Stimulated activated CD4-positive, alpha-beta T cell treated with anti-CD3 and anti-CD28 coated beads, Interleukin-2, amount 100 ng/mL, for 48 hours (primary cell): ENCODE results near the gene OAS1.

Experiments
- DNase-seq, 2 donors: peaks; one replicate each; pipeline ENCODE4 v3.0.0-alpha.2; 2020

OAS1 gene

DNA sequence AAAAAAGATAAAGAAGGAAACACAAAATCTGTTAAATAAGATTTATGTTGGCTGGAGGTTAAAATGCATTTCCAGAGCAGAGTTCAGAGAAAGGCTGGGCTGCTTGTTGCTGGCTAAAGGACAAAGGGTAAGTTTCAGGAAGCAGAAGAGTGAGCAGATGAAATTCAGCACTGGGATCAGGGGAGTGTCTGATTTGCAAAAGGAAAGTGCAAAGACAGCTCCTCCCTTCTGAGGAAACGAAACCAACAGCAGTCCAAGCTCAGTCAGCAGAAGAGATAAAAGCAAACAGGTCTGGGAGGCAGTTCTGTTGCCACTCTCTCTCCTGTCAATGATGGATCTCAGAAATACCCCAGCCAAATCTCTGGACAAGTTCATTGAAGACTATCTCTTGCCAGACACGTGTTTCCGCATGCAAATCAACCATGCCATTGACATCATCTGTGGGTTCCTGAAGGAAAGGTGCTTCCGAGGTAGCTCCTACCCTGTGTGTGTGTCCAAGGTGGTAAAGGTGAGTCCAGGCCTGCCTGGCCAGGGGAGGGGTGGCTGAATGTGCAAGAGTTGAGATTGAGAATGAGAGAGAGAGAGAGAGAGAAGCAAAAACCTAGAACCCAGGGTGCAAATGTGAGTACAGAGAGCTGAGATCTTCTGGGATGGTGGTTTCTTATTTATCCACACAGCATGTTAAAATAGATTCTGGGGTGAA lies at the start of gene OAS1:
Gene OAS1, plus strand, starts transcription at position 251 of the 703 bp plus-strand sequence. Its CDS starts 78 bp downstream, at position 329.
- peak; percentile 7 to 15 for DNase-seq

GRCh38 chr12:112859291-112859690 lies 47.5 kb upstream of the OAS1 start:
- no peak for DNase-seq

DNA sequence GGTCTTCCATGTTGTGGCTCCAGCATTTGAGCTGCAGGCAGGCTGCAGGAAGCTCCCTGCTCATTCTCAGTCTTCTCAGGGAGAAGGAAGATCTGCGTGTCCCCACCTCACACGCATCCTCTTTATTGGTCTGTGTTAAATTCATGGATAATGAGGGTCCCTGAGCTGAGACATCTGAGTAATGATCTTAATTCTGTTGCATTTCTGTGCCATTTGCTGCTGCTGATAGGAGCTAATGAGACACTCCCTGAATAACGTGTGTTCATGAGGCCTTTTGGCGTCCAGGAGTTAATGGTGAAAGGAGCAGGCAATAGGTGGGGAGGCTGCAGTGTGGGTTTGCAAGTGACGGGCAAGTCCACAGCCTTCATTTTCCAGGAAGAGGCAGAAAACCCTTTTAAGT lies 46.6 kb upstream of the OAS1 start:
- DNase-seq, result no peak

DNA sequence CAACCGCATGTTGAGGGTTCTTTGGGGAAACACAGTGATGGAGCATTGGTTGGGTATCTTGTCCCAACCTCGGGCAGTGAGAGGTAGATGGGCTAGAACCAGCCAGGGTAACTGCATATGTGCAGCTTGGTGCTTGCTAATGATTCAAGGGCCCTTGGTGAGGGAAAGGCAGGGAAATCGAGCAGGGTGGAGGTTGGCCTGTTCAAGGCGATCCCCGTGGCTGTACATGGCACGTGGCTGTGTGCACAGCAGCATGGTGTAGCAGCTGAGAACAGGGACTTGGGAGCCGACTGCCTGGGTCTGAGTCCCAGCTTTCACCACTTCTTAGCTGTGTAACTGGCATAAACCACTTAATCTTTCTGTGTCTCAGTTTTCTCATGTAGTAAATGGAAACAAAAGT lies 45.5 kb upstream of the OAS1 start:
- DNase-seq, result no peak

DNA sequence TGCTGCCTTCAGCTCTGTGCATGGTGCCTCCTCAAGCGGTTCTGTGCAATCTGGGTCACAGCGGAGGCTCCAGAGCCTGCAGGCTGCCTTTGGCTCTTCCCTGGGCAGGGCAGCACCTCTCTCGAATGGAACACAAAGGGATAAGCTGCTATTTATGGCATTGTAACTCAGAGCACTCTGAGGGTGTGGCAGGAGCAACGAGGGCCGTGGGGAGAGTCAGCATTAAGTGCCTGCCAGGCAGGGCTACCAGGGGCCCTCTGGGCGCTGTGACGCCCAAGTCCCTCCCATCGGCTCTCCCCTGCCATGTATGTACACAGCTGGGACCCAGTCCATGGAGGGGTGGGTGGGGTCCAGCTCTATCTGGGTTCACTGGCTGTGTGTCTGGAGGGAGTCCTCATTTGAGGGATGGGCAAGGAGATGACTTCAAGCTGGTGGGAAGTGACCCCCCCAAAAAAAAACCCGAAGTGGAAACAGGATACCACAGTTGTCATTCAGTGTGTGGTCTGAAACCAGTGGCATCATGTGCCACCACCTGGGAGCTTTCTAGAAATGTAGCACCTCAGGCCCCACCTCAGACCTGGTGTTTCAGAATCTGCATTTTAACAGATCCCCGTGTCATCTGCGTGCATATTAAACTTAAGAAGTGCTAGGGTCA lies 44.0 kb upstream of the OAS1 start:
- no peak for DNase-seq

DNA sequence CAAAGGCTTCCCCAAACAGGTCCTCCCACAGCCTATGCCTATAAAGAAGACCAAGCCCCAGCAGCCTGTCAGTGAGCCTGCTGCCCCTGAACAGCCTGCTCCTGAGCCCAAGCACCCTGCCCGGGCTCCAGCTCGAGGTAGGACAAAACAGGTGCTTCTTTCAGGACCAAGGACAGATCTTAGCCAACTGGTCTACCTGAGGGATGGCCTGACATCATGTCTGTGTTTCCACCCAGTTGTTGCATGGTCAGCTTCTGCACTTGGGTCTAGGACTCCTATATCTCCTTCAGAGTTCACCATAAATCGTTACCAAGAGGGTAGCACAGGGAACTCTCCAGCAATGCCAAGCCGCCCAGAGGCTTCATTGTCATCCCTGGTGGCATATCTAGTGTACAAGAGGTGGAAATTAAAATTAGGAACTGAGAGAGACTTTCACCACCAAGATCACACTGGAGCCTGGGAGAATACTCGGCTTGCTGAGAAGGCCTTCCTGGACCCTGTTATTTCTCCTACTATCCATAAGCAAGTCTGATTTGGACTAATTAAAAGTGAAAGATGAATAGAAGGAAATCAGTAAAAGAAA lies 38.2 kb upstream of the OAS1 start:
- no peak for DNase-seq

DNA sequence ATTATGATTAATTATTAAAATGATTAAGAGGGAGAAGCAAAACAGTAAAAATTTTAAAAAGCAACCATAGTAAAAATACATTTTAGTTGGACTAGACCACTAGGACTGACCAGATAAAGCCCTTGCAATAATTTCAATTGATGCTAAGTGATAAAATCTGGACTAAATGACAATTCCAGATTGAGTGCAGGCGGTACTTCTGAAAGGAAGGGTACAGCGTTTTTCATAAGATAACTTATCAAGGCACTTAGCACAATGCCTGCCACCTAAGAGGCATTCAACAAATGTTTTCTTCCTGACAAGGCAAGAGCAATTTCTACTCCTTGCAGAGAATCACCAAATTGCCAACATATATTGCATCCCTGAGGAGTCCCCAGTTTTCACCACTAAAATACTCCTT lies 37.7 kb upstream of the OAS1 start:
- DNase-seq, result no peak

- DNase-seq, result no peak
These were observed 37.0 kb upstream of the OAS1 start for GRCh38 chr12:112869778-112870177.

GRCh38 chr12:112870267-112870980 lies 36.3 kb upstream of the OAS1 start:
- DNase-seq, result no peak

- no peak for DNase-seq
These were observed 31.2 kb upstream of the OAS1 start for GRCh38 chr12:112875608-112876007.

- DNase-seq, result no peak
These were observed 30.3 kb upstream of the OAS1 start for GRCh38 chr12:112876506-112876905.

DNA sequence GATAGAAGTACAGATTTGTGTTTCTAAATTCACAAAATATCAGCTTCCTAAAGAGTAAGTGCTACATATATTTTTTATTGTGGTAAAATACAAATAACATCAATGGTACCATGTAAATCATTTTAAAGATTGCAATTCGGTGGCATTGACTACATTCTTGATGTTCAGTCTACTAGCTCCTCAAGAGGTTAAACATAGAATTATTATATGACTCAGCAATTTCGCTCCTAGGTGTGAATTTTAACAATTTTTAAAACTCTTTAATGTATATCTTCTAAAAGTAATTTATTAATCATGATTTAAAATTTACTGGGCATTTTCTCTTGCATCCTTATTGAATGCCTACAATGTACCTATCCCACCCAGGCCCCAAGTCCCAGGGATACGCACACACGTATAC lies 29.8 kb upstream of the OAS1 start:
- no peak for DNase-seq

GRCh38 chr12:112878488-112878887 lies 28.3 kb upstream of the OAS1 start:
- DNase-seq, result no peak

- no peak for DNase-seq
These were observed 27.5 kb upstream of the OAS1 start for GRCh38 chr12:112879191-112879705.

DNA sequence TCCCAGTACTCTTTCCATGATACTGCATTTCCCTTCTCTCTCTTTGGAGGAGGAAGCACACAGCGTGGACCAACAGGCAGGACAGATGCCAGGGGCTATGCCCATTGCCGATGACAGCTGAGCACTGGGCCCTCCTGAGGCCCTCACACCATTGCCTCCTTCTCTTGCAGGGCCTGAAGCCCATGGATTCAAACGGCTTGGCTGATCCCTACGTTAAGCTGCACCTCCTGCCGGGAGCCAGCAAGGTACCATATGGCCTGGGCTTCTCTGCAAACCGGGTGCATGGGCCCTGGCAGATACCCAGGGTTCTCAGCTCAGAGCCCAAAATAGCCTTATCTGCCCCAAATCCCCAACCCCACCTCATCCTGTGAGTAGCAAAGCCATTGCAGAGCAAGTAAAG lies 25.2 kb upstream of the OAS1 start:
- no peak for DNase-seq

- DNase-seq, result no peak
These were observed 21.5 kb upstream of the OAS1 start for GRCh38 chr12:112885236-112885635.

GRCh38 chr12:112887550-112887949 lies 19.2 kb upstream of the OAS1 start:
- DNase-seq, result no peak

GRCh38 chr12:112891093-112892024 lies 15.4 kb upstream of the OAS1 start:
- DNase-seq, result no peak

- DNase-seq, result no peak
These were observed 13.9 kb upstream of the OAS1 start for GRCh38 chr12:112892856-112893255.

- DNase-seq, result no peak
These were observed 12.6 kb upstream of the OAS1 start for GRCh38 chr12:112894128-112894527.

- no peak for DNase-seq
These were observed 8.4 kb upstream of the OAS1 start for GRCh38 chr12:112898380-112898779.
